Subcutaneous preadipocyte (primary cell): ENCODE measurements around the gene FAM20B. TPM values are rescaled to one million over a fixed set of nuclear protein-coding genes. Genes with fewer than 3 reads are reported as not detected.

Experiments used
- total RNA-seq: library from RNA; depleted of rRNA; stranded (reverse); fragments of >200 nt; gene quantifications from 2 replicates; pipeline ENCODE4 v1.2.3, GENCODE V29; 2012

Gene FAM20B, protein sequence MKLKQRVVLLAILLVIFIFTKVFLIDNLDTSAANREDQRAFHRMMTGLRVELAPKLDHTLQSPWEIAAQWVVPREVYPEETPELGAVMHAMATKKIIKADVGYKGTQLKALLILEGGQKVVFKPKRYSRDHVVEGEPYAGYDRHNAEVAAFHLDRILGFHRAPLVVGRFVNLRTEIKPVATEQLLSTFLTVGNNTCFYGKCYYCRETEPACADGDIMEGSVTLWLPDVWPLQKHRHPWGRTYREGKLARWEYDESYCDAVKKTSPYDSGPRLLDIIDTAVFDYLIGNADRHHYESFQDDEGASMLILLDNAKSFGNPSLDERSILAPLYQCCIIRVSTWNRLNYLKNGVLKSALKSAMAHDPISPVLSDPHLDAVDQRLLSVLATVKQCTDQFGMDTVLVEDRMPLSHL
- total RNA-seq: 28.7 and 47.5 TPM in 2 replicates

DNA sequence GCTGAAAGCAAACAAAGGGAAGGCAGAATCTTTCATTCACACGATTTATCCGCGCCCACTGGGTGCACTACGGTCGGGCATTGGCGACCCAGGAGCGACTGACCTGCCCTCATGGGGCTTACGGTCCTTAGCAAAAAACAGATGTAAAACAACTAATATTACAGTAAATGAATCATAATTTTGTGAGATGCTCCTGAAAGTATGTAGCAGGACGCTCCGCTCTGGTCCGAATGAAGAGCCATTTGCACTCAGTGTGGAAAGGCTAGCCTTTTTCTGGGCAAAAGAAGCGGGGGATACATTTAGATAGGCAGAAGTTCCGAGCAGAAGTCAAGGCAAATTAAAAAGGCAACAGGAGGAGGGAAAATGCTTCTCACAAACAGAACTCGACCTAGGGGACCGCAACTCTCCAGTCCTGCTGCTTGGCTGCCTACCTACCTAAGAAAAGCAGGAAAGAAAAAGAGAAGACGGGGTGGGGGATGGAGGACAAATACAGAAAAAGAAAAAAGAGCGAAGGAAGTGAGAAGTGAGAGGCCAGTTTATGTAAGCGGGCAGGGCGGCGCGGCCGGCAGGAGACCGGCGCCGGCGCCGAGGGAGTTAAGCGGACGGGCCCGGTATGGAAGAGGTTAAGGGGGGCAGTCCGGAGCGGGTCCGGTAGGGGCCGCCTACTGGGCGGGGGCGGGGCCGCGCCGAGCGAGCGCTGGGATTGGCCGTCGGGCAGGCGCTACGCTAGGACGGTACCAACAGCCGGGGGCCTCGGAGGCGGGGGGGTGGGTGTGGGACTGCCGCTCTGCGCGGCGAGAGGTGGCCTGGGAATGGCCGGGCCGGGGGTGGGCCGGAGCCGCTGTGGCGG lies at the start of gene FAM20B:
Gene FAM20B, plus strand, starts transcription at position 770 of the 850 bp plus-strand sequence. CDS start 17,954 bp downstream, outside the sequence.

DNA sequence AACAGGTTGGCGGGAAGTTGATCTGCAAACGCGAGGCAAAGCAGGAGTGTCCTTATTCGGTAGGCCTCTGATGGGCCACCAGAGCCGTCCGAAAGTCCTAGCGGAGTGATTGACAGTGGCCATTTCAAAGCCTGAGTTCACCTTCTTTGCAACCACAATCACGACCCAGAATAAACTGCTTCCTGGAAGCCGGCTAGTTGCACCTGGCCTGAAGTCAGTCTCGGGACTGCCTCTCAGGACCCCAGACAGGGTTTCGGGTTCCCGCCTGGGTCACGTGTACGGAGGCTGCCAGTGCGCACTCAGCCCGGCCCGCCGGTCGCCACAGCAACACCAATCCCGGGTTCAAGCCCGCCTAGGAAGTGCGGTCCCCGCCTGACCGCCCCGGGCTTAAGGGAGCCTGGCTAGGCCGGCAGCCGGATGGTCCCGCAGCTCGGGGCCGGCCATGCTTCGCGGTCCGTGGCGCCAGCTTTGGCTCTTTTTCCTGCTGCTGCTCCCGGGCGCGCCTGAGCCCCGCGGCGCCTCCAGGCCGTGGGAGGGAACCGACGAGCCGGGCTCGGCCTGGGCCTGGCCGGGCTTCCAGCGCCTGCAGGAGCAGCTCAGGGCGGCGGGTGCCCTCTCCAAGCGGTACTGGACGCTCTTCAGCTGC lies 56.1 kb downstream of the FAM20B start, which contains the start of gene TOR3A:
Gene TOR3A, plus strand, starts transcription at position 384 of the 646 bp plus-strand sequence. Its CDS starts 59 bp downstream, at position 443.

Other genes with a start within 250 kb of the FAM20B start
- 1.6 and 3.3 TPM in 2 replicates for gene ANGPTL1, start 154.8 kb upstream of the FAM20B start, total RNA-seq
- 26.1 and 30.1 TPM in 2 replicates for gene TOR3A, start 56.2 kb downstream of the FAM20B start, total RNA-seq
- gene ABL2, start 203.8 kb downstream of the FAM20B start, total RNA-seq: 97.0 and 121 TPM in 2 replicates